GM21723 (cell line): ENCODE measurements around the gene ADNP2.

Source experiments
- ATAC-seq: cut with Tn5 transposase; IDR thresholded peaks from one replicate; pipeline ENCODE4 v1.9.1; 2021; ENCODE audit warnings: mild to moderate bottlenecking, moderate library complexity; ENCODE audit not compliant: unreplicated experiment

The ADNP2 gene

GRCh38 chr18:80188643-80189530, 79.8 kb downstream of the ADNP2 start:
- ATAC-seq: no peak

DNA sequence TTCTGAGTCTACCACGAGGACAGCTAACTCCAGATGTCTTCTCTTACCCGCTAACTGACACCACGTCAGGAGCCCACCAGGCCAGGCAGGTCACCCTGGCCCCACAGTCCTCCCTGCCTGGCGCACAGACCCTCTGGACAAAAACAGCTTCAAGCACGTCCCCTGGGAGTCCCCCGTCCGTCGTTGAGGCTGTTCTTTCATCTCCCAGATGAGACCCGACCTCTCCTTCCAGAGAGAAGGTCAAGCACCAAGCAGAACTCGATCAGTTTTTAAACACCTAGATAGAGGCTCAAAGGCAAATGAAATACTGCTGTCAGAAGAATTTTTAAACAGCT, 80.4 kb downstream of the ADNP2 start:
- ATAC-seq: no peak
